ENCODE measurements around the gene GPR161. TPM values are rescaled to one million over a fixed set of nuclear protein-coding genes. Genes with fewer than 3 reads are reported as not detected.
"Not testable (repeated sequence)": the region's sequence is repeated elsewhere in the genome, so short reads cannot be mapped to it uniquely, and the experiment has no call there.

The GPR161 gene
- total RNA-seq: 10 to 100 TPM in 3 of 6 donors, 1 to 10 TPM in 3; 1.0 to 13.6 (median 8.5) TPM

DNA sequence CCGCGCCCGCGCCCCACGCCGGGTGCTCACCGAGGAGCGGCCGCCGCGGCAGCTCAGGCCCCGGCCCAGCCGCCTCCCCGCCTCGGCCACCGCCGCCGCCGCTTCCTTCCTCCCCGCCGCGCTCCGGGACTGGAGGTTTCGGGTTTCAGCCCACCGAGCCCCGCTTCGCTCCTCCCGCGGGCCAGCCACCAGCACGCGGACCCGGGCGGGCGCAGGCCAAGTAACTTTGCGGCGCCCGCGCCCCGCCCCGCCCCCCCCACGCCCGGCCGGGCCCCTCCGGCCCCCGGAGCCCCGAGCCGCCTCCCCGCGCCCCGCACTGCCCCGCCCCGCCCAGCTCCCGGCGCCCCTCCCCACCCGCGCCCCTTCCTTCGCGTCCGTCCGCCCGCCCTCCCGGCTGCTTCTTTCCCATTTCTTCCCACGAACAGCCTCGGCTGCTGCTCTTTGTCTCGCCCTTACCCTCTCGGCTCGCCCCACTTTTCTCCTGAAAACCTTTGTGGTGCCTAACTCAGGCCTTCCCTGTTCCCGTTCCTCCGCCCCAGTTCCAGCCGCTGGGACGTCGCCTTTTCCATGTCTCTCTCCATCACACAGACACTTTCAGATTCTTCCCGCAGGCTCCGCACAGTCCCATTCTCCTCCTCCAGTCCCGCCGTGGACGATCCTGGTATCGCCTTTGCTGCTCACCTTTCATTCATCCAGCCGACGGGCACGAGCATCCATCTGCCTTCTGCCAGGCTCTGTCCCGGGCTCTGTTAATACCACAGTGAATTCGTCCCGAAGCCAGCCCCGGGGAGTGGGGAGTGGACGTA is at the start of gene GPR161:
GPR161 (minus strand) TSS at position 222 of the 806 bp plus-strand sequence. CDS start 32,080 bp downstream, outside the sequence.
- no peaks in the 10 kb centered on the region for H3K36me3 ChIP-seq
- peaks cover 0 to 11% (median 0%) of the 10 kb centered on the region in 4 donors for H3K27me3 ChIP-seq
- peak within 1 kb of the TSS; percentile 62 to 83 (median 67) for H3K27ac ChIP-seq
- TF ChIP-seq, protein P1, sequence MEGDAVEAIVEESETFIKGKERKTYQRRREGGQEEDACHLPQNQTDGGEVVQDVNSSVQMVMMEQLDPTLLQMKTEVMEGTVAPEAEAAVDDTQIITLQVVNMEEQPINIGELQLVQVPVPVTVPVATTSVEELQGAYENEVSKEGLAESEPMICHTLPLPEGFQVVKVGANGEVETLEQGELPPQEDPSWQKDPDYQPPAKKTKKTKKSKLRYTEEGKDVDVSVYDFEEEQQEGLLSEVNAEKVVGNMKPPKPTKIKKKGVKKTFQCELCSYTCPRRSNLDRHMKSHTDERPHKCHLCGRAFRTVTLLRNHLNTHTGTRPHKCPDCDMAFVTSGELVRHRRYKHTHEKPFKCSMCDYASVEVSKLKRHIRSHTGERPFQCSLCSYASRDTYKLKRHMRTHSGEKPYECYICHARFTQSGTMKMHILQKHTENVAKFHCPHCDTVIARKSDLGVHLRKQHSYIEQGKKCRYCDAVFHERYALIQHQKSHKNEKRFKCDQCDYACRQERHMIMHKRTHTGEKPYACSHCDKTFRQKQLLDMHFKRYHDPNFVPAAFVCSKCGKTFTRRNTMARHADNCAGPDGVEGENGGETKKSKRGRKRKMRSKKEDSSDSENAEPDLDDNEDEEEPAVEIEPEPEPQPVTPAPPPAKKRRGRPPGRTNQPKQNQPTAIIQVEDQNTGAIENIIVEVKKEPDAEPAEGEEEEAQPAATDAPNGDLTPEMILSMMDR (IDR thresholded peaks at IDR 0.05): peak in 1 of 6 experiments; percentile 16
- peak in 1 of 2 donors; percentile 6 for TF ChIP-seq POLR2AphosphoS5 (IDR thresholded peaks at IDR 0.05)
- no peak for TF ChIP-seq EP300 (IDR thresholded peaks at IDR 0.05)
- 1% methylated on average over 23 to 24 of the region's 86 CpGs for WGBS, 2 donors
- ATAC-seq (ENCODE audit: low FRiP score in 2 of 2) (peak; percentile 57 to 82), DNase-seq (peak in 1 of 2 donors; percentile 91)
- H3K9me3 ChIP-seq: no peaks in the 10 kb centered on the region
- H3K4me1 ChIP-seq: peaks cover 10 to 30% (median 18%) of the 10 kb centered on the region in 4 donors
- H3K4me3 ChIP-seq: peak within 1 kb of the TSS; percentile 15 to 94 (median 85)

- 96 to 98% methylated on average over 15 of the region's 15 CpGs for WGBS, 2 donors
- ATAC-seq (ENCODE audit: low FRiP score in 2 of 2): not testable (repeated sequence)
Measured at GRCh38 chr1:168181063-168181720, 44.5 kb upstream of the GPR161 start.

DNA sequence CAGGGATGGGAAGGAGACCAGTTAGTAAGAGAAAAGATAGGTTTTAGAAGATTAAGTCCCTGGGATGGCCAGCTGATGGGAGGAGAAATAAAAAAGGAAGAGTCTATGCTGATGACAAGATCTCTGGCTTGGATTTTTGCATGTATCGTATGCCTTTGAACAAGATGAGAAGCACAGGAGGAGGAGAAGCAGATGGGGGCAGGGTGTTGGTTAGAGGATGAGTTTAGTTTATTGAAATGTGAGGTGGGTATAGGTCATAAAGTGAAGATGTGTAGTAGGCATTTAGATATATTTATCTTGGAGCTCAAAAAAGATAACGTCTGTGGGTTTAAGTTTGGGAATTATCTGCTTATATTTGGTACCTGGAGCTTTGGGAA is 43.4 kb upstream of the GPR161 start:
- ATAC-seq (ENCODE audit: low FRiP score in 2 of 2) (no peak), DNase-seq (no peak)
- Histone ChIP-seq H3K27me3 (no peaks in the 10 kb centered on the region), H3K4me1 (peaks cover 0 to 22% (median 11%) of the 10 kb centered on the region in 4 donors), H3K4me3 (peak overlapping the region in 3 of 4 donors; percentile 75 to 91 (median 86)), H3K27ac (peak overlapping the region; percentile 93 to 95 (median 94)), H3K9me3 (no peaks in the 10 kb centered on the region), H3K36me3 (peaks cover 0 to 7% (median 0%) of the 10 kb centered on the region in 4 donors)
- TF ChIP-seq, protein P1 (IDR thresholded peaks at IDR 0.05): no peak
- no peak for TF ChIP-seq EP300 (IDR thresholded peaks at IDR 0.05)
- no peak for TF ChIP-seq POLR2AphosphoS5 (IDR thresholded peaks at IDR 0.05)
- TF ChIP-seq POLR2A (IDR thresholded peaks at IDR 0.05): no peak
- WGBS, 2 donors: 49 to 58% methylated on average over 2 of the region's 2 CpGs

More at GRCh38 chr1:168181063-168181720, 44.5 kb upstream of the GPR161 start:
- H3K27ac ChIP-seq, H3K9me3 ChIP-seq, H3K4me3 ChIP-seq, DNase-seq, H3K27me3 ChIP-seq: not testable (repeated sequence)
- peaks cover 0 to 13% (median 0%) of the 10 kb centered on the region in 4 donors for H3K36me3 ChIP-seq
- H3K4me1 ChIP-seq: peaks cover 0 to 22% (median 11%) of the 10 kb centered on the region in 4 donors

DNA sequence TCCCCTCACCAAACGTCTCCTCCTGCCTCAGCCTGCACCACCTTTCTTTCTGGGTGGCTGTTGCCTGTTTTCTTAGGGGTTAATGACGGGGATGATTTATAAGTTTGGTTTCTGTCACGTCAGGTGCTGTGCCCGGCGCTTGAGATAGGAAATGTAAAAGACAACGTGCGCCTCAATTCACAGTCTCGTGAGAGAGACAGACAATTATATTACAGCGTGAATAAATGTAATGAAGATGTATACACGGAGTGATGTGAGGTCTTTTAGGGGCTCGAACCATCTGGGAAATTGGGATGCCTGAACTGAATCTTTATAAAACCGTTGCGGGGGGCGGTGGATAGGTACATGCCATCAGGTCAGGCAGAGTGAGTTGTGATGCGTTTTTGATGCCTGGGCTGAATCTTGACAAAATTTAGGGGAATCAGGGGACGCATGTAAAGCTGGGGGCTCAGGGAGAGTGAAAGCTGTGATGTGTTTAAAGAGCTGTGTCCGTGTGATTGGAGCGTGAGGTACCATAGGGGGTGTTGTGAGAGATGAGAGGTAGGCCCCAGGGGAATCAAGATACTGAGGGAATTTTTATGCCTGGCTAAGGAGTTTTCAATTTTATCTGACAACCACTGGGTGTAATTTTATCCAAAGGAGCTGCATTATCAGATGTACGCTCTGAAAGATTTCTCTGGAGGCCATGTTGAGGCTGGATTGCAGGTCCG is 42.9 kb upstream of the GPR161 start:
- peak overlapping the region; percentile 56 to 91 (median 80) for H3K4me3 ChIP-seq
- no peaks in the 10 kb centered on the region for H3K27me3 ChIP-seq
- WGBS, 2 donors: 6% methylated on average over 20 of the region's 20 CpGs
- ATAC-seq (ENCODE audit: low FRiP score in 2 of 2) (no peak), DNase-seq (no peak)
- H3K36me3 ChIP-seq: peaks cover 0 to 2% (median 0%) of the 10 kb centered on the region in 4 donors
- H3K4me1 ChIP-seq: peaks cover 0 to 22% (median 11%) of the 10 kb centered on the region in 4 donors
- peak overlapping the region; percentile 93 to 95 (median 94) for H3K27ac ChIP-seq
- TF ChIP-seq EP300 (IDR thresholded peaks at IDR 0.05) (no peak), POLR2AphosphoS5 (IDR thresholded peaks at IDR 0.05) (no peak), POLR2A (IDR thresholded peaks at IDR 0.05) (no peak)
- TF ChIP-seq, protein P1 (IDR thresholded peaks at IDR 0.05): no peak
- no peaks in the 10 kb centered on the region for H3K9me3 ChIP-seq
